ENCODE measurements around the gene STON1.
"Not testable (repeated sequence)": the region's sequence is repeated elsewhere in the genome, so short reads cannot be mapped to it uniquely, and the experiment has no call there.

DNA sequence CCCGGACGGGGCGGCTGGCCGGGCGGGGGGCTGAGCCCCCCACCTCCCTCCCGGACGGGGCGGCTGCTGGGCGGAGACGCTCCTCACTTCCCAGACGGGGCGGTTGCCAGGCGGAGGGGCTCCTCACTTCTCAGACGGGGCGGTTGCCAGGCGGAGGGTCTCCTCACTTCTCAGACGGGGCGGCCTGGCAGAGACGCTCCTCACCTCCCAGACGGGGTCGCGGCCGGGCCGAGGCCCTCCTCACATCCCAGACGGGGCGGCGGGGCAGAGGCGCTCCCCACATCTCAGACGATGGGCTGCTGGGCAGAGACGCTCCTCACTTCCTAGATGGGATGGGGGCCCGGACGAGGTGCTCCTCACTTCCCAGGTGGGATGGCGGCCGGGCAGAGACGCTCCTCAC is 84.6 kb downstream of the STON1 start:
- not testable (repeated sequence) for TF ChIP-seq ZNF341 (tag by site-specific recombination; IDR thresholded peaks at IDR 0.05; ENCODE audit: low read depth); ZNF24 (tag by site-specific recombination; IDR thresholded peaks at IDR 0.05)

Data from HEK293 (cell line).